Transverse colon (tissue), 4 donors: ENCODE data around the gene NFKB1. TPM values are rescaled to one million over a fixed set of nuclear protein-coding genes. Genes with fewer than 3 reads are reported as not detected.

Experiments
- DNase-seq: peaks from one replicate; pipeline ENCODE4 v3.0.0-alpha.2; 2019
- H3K27ac ChIP-seq, 4 donors: fragments of 200-600 bp; sonication (generic); 2 replicates each; pipeline ENCODE4 v1.5.1; 2016 to 2018; ENCODE audit warnings: inconsistent platforms in 4 of 4
- H3K27me3 ChIP-seq: fragments of 200-600 bp; sonication (generic); 2 replicates; pipeline ENCODE4 v1.5.1; 2017; ENCODE audit warnings: inconsistent platforms
- H3K36me3 ChIP-seq, 4 donors: fragments of 200-600 bp; sonication (generic); 2 replicates each; pipeline ENCODE4 v1.5.1; 2017 to 2019; ENCODE audit warnings: inconsistent platforms in 4 of 4
- H3K4me1 ChIP-seq, 4 donors: fragments of 200-600 bp; sonication (generic); 2 replicates each; pipeline ENCODE4 v1.5.1; 2017 to 2020; ENCODE audit warnings: inconsistent platforms in 4 of 4
- H3K4me3 ChIP-seq, 4 donors: fragments of 200-600 bp; sonication (generic); 1 replicate in 1 of 4; 2 replicates in 3 of 4; pipeline versions ENCODE4 v1.5.1 to v1.6.1; 2017 to 2019; ENCODE audit warnings: inconsistent platforms in 4 of 4
- H3K9me3 ChIP-seq, 2 donors: fragments of 200-600 bp; sonication (generic); 2 replicates each; pipeline ENCODE4 v1.5.1; 2017 to 2019; ENCODE audit warnings: inconsistent platforms in 2 of 2
- EP300 ChIP-seq: sonication (generic); formaldehyde crosslinking; IDR thresholded peaks from one replicate; pipeline ENCODE4 v1.6.1; 2017; ENCODE audit warnings: antibody characterized with exemption, low read depth
- POLR2A ChIP-seq: fragments of 450-650 bp; IDR thresholded peaks from one replicate; pipeline ENCODE4 v1.6.1; 2016; ENCODE audit warnings: antibody characterized with exemption, mild to moderate bottlenecking, moderate library complexity
- POLR2AphosphoS5 ChIP-seq, 3 donors: sonication (generic); formaldehyde crosslinking; IDR thresholded peaks; one replicate each; pipeline ENCODE4 v1.6.1; 2016; ENCODE audit warnings: antibody characterized with exemption in 3 of 3
- WGBS, 2 donors: methylation state at CpG; one replicate each; pipeline ENCODE4 v1.1.5; 2018; ENCODE audit warnings: low coverage in 1 of 2; 5-methylcytosine and 5-hydroxymethylcytosine counted together
- in situ Hi-C, 4 donors: fragments of 200-750 bp; cut with MboI; loops; one replicate each; pipeline versions ENCODE4 v1.15.0 to v1.15.1; 2017; ENCODE audit warnings: low sequenced_read_pairs in 3 of 4, low pct_ligation_motif_present in 1 of 4, low pct_unique_long_range_greater_than_20kb in 1 of 4
- intact Hi-C: fragments of 100-400 bp; cut with DNase I; formaldehyde crosslinking; loops from one replicate; pipeline ENCODE4 v1.15.1; 2023; ENCODE audit warnings: low total_unique reads
- total RNA-seq, 4 donors: library from RNA; depleted of rRNA; stranded (reverse); fragments of >200 nt; gene quantifications; one replicate each; pipeline ENCODE4 v1.1.0, GENCODE V29; 2016
- TF ChIP-seq, protein P1 (sequence below), 5 experiments: fragments of 200-600 bp in 3 of 5; fragments of 450-650 bp in 2 of 5; sonication (generic) in 3 of 5; IDR thresholded peaks; 1 replicate in 2 of 5; 2 replicates in 3 of 5; pipeline ENCODE4 v1.5.1; 2016 to 2017; ENCODE audit warnings: antibody characterized with exemption in 5 of 5, inconsistent platforms in 3 of 5, mild to moderate bottlenecking in 2 of 5, moderate library complexity in 1 of 5

NFKB1 gene
- total RNA-seq, 4 donors from 2014 or later = 20.9 to 35.8 (median 25.2) TPM

DNA sequence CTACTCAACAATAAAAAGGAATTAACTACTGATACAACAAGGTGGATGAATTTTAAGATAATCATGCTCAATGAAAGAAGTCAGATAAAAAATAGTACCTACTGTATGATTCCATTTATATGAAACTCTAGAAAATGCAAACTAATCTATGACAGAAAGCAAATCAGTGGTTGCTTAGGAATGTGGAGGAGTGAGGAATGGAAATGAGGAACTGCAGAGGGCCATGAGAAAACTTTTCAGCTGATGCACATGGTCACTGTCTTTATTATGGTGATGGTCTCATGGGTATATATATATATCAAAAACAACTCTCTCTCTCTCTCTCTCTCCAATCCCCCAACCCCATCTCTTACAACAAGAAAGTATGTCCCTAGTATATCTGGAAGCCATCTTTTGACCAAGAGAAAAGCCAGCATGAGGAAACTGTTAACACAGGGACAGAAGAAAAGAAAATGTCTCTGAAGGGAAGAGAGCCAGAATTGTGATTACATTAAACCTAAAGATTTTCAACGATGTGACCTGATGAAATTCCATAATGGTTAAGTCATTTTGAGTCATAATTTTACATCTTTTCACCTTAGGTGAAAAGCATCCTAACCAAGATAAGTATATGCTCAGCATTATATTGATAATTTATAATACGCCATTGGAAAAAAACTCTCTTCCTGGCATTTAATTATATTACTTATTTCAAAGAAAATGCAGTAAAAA lies 8.5 kb upstream of the NFKB1 start:
- TF ChIP-seq POLR2AphosphoS5 (IDR thresholded peaks at IDR 0.05) = no peak
- no peak for TF ChIP-seq POLR2A
- no peak for TF ChIP-seq EP300
- TF ChIP-seq, protein P1, sequence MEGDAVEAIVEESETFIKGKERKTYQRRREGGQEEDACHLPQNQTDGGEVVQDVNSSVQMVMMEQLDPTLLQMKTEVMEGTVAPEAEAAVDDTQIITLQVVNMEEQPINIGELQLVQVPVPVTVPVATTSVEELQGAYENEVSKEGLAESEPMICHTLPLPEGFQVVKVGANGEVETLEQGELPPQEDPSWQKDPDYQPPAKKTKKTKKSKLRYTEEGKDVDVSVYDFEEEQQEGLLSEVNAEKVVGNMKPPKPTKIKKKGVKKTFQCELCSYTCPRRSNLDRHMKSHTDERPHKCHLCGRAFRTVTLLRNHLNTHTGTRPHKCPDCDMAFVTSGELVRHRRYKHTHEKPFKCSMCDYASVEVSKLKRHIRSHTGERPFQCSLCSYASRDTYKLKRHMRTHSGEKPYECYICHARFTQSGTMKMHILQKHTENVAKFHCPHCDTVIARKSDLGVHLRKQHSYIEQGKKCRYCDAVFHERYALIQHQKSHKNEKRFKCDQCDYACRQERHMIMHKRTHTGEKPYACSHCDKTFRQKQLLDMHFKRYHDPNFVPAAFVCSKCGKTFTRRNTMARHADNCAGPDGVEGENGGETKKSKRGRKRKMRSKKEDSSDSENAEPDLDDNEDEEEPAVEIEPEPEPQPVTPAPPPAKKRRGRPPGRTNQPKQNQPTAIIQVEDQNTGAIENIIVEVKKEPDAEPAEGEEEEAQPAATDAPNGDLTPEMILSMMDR (IDR thresholded peaks at IDR 0.05) = no peak
- Histone ChIP-seq H3K4me1 (peaks cover 0 to 32% (median 20%) of the 10 kb centered on the region in 4 donors), H3K36me3 (no peaks in the 10 kb centered on the region), H3K9me3 (no peaks in the 10 kb centered on the region), H3K27ac (no peak overlapping the region), H3K4me3 (no peak overlapping the region), H3K27me3 (no peaks in the 10 kb centered on the region)
- DNase-seq = no peak
- in situ Hi-C loops (no loop called here), intact Hi-C loops (no loop called here)
- WGBS, 2 donors = 66 to 68% methylated on average over 2 of the region's 2 CpGs

DNA sequence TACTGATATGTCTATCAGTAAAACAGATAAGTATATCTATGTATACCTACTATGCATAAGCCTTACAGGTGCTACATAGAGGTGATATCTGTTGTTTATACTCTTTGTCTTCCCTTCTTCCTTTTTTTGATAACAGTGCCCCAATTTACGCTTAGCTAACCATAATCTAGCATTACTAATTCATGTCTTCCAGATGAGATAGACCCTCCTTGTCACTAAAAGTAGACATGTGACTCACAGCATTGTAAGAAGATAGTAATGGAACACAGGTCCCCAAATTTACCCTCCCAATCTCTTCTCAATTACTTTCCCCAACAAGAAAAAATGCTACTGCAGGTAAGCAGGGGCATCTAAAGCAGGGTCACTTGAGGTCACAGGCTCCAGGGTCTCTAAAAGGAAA lies 7.9 kb upstream of the NFKB1 start:
- in situ Hi-C loops = no loop called here
- TF ChIP-seq POLR2A = no peak
- TF ChIP-seq, protein P1 (IDR thresholded peaks at IDR 0.05) = no peak
- no peak for TF ChIP-seq EP300
- no peak for TF ChIP-seq POLR2AphosphoS5 (IDR thresholded peaks at IDR 0.05)
- Histone ChIP-seq H3K4me1 (peaks cover 0 to 32% (median 20%) of the 10 kb centered on the region in 4 donors), H3K9me3 (no peaks in the 10 kb centered on the region), H3K4me3 (no peak overlapping the region), H3K27me3 (no peaks in the 10 kb centered on the region), H3K36me3 (no peaks in the 10 kb centered on the region), H3K27ac (peak overlapping the region; percentile 47 to 72 (median 66))
- WGBS, 2 donors = 82 to 91% methylated on average over 1 of the region's 1 CpG
- DNase-seq = no peak
- intact Hi-C loops = no loop called here

DNA sequence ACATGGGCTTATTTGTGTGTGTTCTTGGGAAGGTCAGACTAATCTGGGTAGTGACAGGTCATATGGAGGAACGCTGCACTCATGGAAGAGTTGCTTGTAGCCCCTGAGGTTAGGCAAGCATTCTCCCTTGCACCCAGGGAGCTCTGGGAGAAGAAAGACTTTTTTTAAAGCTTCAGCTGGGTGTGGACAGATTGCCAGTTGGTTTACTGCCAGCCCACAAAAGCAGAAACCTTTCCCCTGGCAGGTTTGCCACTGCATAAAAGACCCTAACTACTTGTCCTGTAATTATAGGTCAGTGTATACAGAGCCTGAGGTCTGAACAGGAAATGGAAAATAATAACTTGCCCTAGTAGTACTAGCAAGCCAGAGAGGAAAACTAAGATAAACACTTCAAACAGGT lies 7.4 kb upstream of the NFKB1 start:
- DNase-seq = peak; percentile 48
- intact Hi-C loops (no loop called here), in situ Hi-C loops (no loop called here)
- Histone ChIP-seq H3K9me3 (no peaks in the 10 kb centered on the region), H3K27me3 (no peaks in the 10 kb centered on the region), H3K4me3 (no peak overlapping the region), H3K27ac (peak overlapping the region; percentile 47 to 72 (median 66)), H3K36me3 (no peaks in the 10 kb centered on the region), H3K4me1 (peaks cover 0 to 32% (median 20%) of the 10 kb centered on the region in 4 donors)
- TF ChIP-seq POLR2AphosphoS5 (IDR thresholded peaks at IDR 0.05) (no peak), EP300 (no peak), POLR2A (no peak)
- TF ChIP-seq, protein P1 (IDR thresholded peaks at IDR 0.05) = no peak
- WGBS, 2 donors = 29 to 40% methylated on average over 1 of the region's 1 CpG

DNA sequence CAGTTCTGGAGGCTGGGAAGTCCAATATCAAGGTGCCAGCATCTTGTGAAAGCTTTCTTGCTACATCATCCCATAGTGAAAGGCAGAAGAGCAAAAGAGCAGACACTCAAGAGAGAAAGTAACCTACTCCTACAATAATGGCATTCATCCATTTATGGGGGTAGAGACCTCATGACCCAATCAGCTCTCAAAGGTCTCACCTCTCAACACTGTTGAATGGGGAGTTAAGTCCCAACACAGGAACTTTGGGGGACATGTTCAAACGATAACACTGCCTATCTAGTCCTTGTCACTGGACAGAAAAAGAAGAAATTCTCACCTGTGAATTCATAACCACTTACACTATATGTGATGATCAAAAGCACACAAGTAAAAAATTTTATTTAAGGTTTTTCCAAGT lies 6.6 kb upstream of the NFKB1 start:
- Histone ChIP-seq H3K9me3 (no peaks in the 10 kb centered on the region), H3K36me3 (no peaks in the 10 kb centered on the region), H3K27ac (peak overlapping the region in 3 of 4 donors; percentile 66 to 72 (median 66)), H3K4me3 (no peak overlapping the region), H3K27me3 (no peaks in the 10 kb centered on the region), H3K4me1 (peaks cover 0 to 36% (median 20%) of the 10 kb centered on the region in 4 donors)
- no peak for TF ChIP-seq POLR2A
- WGBS, 2 donors = 89 to 93% methylated on average over 1 of the region's 1 CpG
- intact Hi-C loops (no loop called here), in situ Hi-C loops (no loop called here)
- DNase-seq = no peak
